Measurements from ENCODE around the gene PARD6A.

DNA sequence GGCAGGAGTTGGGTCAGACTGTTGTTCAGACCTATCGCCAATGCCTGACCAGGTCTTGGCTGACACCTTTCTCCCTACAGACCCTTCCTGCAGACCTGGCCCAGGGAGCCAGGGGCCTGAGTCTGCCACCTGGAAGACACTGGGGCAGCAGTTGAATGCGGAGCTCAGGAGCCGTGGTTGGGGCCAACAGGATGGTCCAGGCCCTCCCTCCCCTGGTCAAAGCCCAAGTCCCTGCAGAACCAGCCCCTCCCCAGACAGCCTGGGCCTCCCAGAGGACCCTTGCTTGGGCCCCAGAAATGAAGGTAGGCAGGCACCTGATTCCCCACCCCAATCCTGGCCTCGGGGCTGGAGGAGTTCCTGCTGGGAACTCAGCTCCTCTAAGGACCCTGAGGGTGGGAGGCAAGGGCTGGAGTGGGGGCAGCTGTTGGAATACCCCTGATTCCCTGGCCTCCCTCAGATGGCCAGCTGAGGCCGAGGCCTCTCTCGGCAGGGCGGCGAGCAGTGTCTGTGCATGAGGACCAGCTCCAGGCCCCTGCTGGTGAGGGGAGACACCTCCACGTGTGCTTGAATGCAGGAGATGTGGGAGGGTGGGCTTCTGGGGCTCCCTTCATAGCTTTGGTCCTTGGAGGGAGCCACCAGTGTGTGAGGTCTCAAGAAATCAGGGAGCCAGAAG, 4.3 kb upstream of the PARD6A start:
- TF ChIP-seq POLR2A (IDR thresholded peaks at IDR 0.05; ENCODE audit: extremely low read depth, insufficient read length) (no peak), MYC (IDR thresholded peaks at IDR 0.05; ENCODE audit: low read depth, low read length) (no peak)

Data from NB4 (cell line).